Peyer's patch (tissue), 4 donors: Measurements from ENCODE around the gene SPPL3. TPM values are rescaled to one million over a fixed set of nuclear protein-coding genes. Genes with fewer than 3 reads are reported as not detected.
A peak's percentile ranks its signal among the peaks of the same experiment; 100 is the strongest.

Source experiments
- DNase-seq, 3 donors: peaks; one replicate each; pipeline ENCODE4 v3.0.0-alpha.2; 2017 to 2019
- H3K27ac ChIP-seq, 4 donors: fragments of 200-600 bp; sonication (generic); one replicate each; pipeline ENCODE4 v1.5.1; 2016 to 2019
- H3K27me3 ChIP-seq, 2 donors: fragments of 200-600 bp; sonication (generic); one replicate each; pipeline ENCODE4 v1.5.1; 2019
- H3K36me3 ChIP-seq, 3 donors: fragments of 200-600 bp; sonication (generic); one replicate each; pipeline ENCODE4 v1.5.1; 2016 to 2019
- H3K4me1 ChIP-seq, 4 donors: fragments of 200-600 bp; sonication (generic); one replicate each; pipeline ENCODE4 v1.5.1; 2016 to 2019
- H3K4me3 ChIP-seq, 4 donors: fragments of 200-600 bp; sonication (generic); 1 replicate in 3 of 4; 2 replicates in 1 of 4; pipeline ENCODE4 v1.5.1; 2016 to 2019; ENCODE audit warnings: mild to moderate bottlenecking in 1 of 4
- H3K9me3 ChIP-seq, 4 donors: fragments of 200-600 bp; sonication (generic); one replicate each; pipeline ENCODE4 v1.5.1; 2016 to 2019; ENCODE audit warnings: mild to moderate bottlenecking in 1 of 4
- CTCF ChIP-seq, 6 experiments: fragments of 450-650 bp in 4 of 6; fragments of 200-600 bp in 2 of 6; sonication (generic) in 1 of 6; IDR thresholded peaks; one replicate each; pipeline ENCODE4 v1.5.1; 2017 to 2019; ENCODE audit warnings: antibody characterized with exemption in 6 of 6, mild to moderate bottlenecking in 3 of 6, moderate library complexity in 1 of 6
- POLR2A ChIP-seq, 2 donors: fragments of 450-650 bp; IDR thresholded peaks; one replicate each; pipeline ENCODE4 v1.5.1; 2017; ENCODE audit warnings: antibody characterized with exemption in 2 of 2, mild to moderate bottlenecking in 2 of 2, moderate library complexity in 2 of 2
- total RNA-seq, 4 donors: library from RNA; depleted of rRNA; stranded (reverse); fragments of >200 nt; gene quantifications; one replicate each; pipeline ENCODE4 v1.1.0, GENCODE V29; 2016

The SPPL3 gene
- total RNA-seq, 4 donors from 2014 or later, result 26.4 to 50.2 (median 34.9) TPM

GRCh38 chr12:120936197-120936596, 32.0 kb upstream of the SPPL3 start:
- H3K27ac ChIP-seq, result no peak overlapping the region
- H3K36me3 ChIP-seq, result no peaks in the 10 kb centered on the region
- H3K9me3 ChIP-seq, result no peaks in the 10 kb centered on the region
- H3K4me3 ChIP-seq, result no peak overlapping the region
- DNase-seq, result no peak
- H3K27me3 ChIP-seq, result no peaks in the 10 kb centered on the region
- TF ChIP-seq CTCF (IDR thresholded peaks at IDR 0.05), result no peak
- no peak for TF ChIP-seq POLR2A (IDR thresholded peaks at IDR 0.05)
- H3K4me1 ChIP-seq, result peaks cover 0 to 5% (median 0%) of the 10 kb centered on the region in 4 donors

GRCh38 chr12:120933786-120934185, 29.6 kb upstream of the SPPL3 start:
- no peaks in the 10 kb centered on the region for H3K27me3 ChIP-seq
- H3K9me3 ChIP-seq, result no peaks in the 10 kb centered on the region
- DNase-seq, result peak in 1 of 3 donors; percentile 36
- TF ChIP-seq POLR2A (IDR thresholded peaks at IDR 0.05) (no peak), CTCF (IDR thresholded peaks at IDR 0.05) (no peak)
- H3K27ac ChIP-seq, result no peak overlapping the region
- H3K36me3 ChIP-seq, result no peaks in the 10 kb centered on the region
- H3K4me1 ChIP-seq, result peaks cover 0 to 5% (median 0%) of the 10 kb centered on the region in 4 donors
- no peak overlapping the region for H3K4me3 ChIP-seq

- DNase-seq, result peak in 1 of 3 donors; percentile 36
These were observed 28.9 kb upstream of the SPPL3 start for GRCh38 chr12:120932956-120933526.

GRCh38 chr12:120932058-120932457, 27.9 kb upstream of the SPPL3 start:
- Histone ChIP-seq H3K4me3 (no peak overlapping the region), H3K36me3 (no peaks in the 10 kb centered on the region)
- TF ChIP-seq CTCF (IDR thresholded peaks at IDR 0.05) (no peak), POLR2A (IDR thresholded peaks at IDR 0.05) (no peak)

More at GRCh38 chr12:120932956-120933526, 28.9 kb upstream of the SPPL3 start:
- TF ChIP-seq CTCF (IDR thresholded peaks at IDR 0.05), result no peak
- TF ChIP-seq POLR2A (IDR thresholded peaks at IDR 0.05), result no peak
- H3K36me3 ChIP-seq, result no peaks in the 10 kb centered on the region
- no peaks in the 10 kb centered on the region for H3K9me3 ChIP-seq
- H3K27me3 ChIP-seq, result no peaks in the 10 kb centered on the region
- H3K4me1 ChIP-seq, result peaks cover 0 to 5% (median 0%) of the 10 kb centered on the region in 4 donors
- no peak overlapping the region for H3K4me3 ChIP-seq
- H3K27ac ChIP-seq, result no peak overlapping the region

GRCh38 chr12:120930032-120930431, 25.9 kb upstream of the SPPL3 start:
- no peaks in the 10 kb centered on the region for H3K27me3 ChIP-seq
- H3K4me1 ChIP-seq, result peaks cover 0 to 5% (median 0%) of the 10 kb centered on the region in 4 donors
- no peak overlapping the region for H3K27ac ChIP-seq
- TF ChIP-seq CTCF (IDR thresholded peaks at IDR 0.05) (no peak), POLR2A (IDR thresholded peaks at IDR 0.05) (no peak)
- DNase-seq, result peak in 1 of 3 donors; percentile 13
- no peaks in the 10 kb centered on the region for H3K36me3 ChIP-seq
- no peaks in the 10 kb centered on the region for H3K9me3 ChIP-seq
- no peak overlapping the region for H3K4me3 ChIP-seq

More at GRCh38 chr12:120932058-120932457, 27.9 kb upstream of the SPPL3 start:
- peaks cover 0 to 5% (median 0%) of the 10 kb centered on the region in 4 donors for H3K4me1 ChIP-seq
- no peaks in the 10 kb centered on the region for H3K27me3 ChIP-seq
- H3K9me3 ChIP-seq, result no peaks in the 10 kb centered on the region
- no peak for DNase-seq
- H3K27ac ChIP-seq, result no peak overlapping the region
